Uterus (tissue), 4 donors: Measurements from ENCODE around the gene RAD51B. TPM values are rescaled to one million over a fixed set of nuclear protein-coding genes. Genes with fewer than 3 reads are reported as not detected.

Experiments used
- DNase-seq, 2 donors: peaks; one replicate each; pipeline ENCODE4 v3.0.0-alpha.2; 2019 to 2020
- H3K27ac ChIP-seq, 2 donors: fragments of 200-600 bp; sonication (generic); 1 replicate in 1 of 2; 2 replicates in 1 of 2; pipeline ENCODE4 v1.5.1; 2016 to 2018
- H3K27me3 ChIP-seq, 2 donors: fragments of 200-600 bp; sonication (generic); one replicate each; pipeline ENCODE4 v1.5.1; 2018 to 2019; ENCODE audit warnings: control low read depth in 1 of 2
- H3K36me3 ChIP-seq, 2 donors: fragments of 200-600 bp; sonication (generic); one replicate each; pipeline ENCODE4 v1.5.1; 2019; ENCODE audit warnings: control low read depth in 1 of 2
- H3K4me1 ChIP-seq, 2 donors: fragments of 200-600 bp; sonication (generic); one replicate each; pipeline ENCODE4 v1.5.1; 2018 to 2019; ENCODE audit warnings: control low read depth in 1 of 2
- H3K4me3 ChIP-seq, 2 donors: fragments of 200-600 bp; sonication (generic); 1 replicate in 1 of 2; 2 replicates in 1 of 2; pipeline ENCODE4 v1.5.1; 2018 to 2019; ENCODE audit warnings: mild to moderate bottlenecking in 1 of 2
- H3K9me3 ChIP-seq, 2 donors: fragments of 200-600 bp; sonication (generic); one replicate each; pipeline ENCODE4 v1.5.1; 2019; ENCODE audit warnings: control low read depth in 1 of 2
- CTCF ChIP-seq, 4 experiments: fragments of 200-600 bp in 2 of 4; fragments of 450-650 bp in 2 of 4; sonication (generic) in 2 of 4; IDR thresholded peaks; one replicate each; pipeline ENCODE4 v1.5.1; 2016 to 2019; ENCODE audit warnings: antibody characterized with exemption in 4 of 4, mild to moderate bottlenecking in 2 of 4, moderate library complexity in 1 of 4
- POLR2A ChIP-seq, 2 donors: fragments of 450-650 bp; IDR thresholded peaks; one replicate each; pipeline ENCODE4 v1.6.1; 2016; ENCODE audit warnings: antibody characterized with exemption in 2 of 2, mild to moderate bottlenecking in 1 of 2, moderate library complexity in 1 of 2
- intact Hi-C: fragments of 100-400 bp; cut with DNase I; formaldehyde crosslinking; loops from one replicate; pipeline ENCODE4 v1.15.1; 2023; ENCODE audit warnings: low total_unique reads
- total RNA-seq, 4 donors: library from RNA; depleted of rRNA in 3 of 4; stranded (reverse); fragments of >200 nt in 3 of 4; gene quantifications; one replicate each; pipeline versions ENCODE4 v1.1.0 to v1.2.4, GENCODE V29; 2014 to 2023
- donor health status: DM: yes; HTN: yes; CAD: no.

RAD51B gene
- total RNA-seq, 4 donors from 2014 or later: 29.5 to 100.0 (median 70.3) TPM

GRCh38 chr14:68493152-68493911 is 673.8 kb downstream of the RAD51B start:
- TF ChIP-seq POLR2A (IDR thresholded peaks at IDR 0.05) (no peak), CTCF (IDR thresholded peaks at IDR 0.05) (no peak)
- H3K27me3 ChIP-seq: no peaks in the 10 kb centered on the region
- H3K9me3 ChIP-seq: no peaks in the 10 kb centered on the region
- no peak for DNase-seq
- H3K27ac ChIP-seq: no peak overlapping the region
- intact Hi-C loops: no loop called here
- H3K4me1 ChIP-seq: no peaks in the 10 kb centered on the region
- H3K4me3 ChIP-seq: no peak overlapping the region
- no peaks in the 10 kb centered on the region for H3K36me3 ChIP-seq

- no peaks in the 10 kb centered on the region for H3K36me3 ChIP-seq
- DNase-seq: peak in 1 of 2 donors; percentile 52
- no peak overlapping the region for H3K4me3 ChIP-seq
- no peaks in the 10 kb centered on the region for H3K27me3 ChIP-seq
- H3K9me3 ChIP-seq: no peaks in the 10 kb centered on the region
- TF ChIP-seq CTCF (IDR thresholded peaks at IDR 0.05): no peak
- no peak for TF ChIP-seq POLR2A (IDR thresholded peaks at IDR 0.05)
- peak overlapping the region in 1 of 2 donors; percentile 21 for H3K27ac ChIP-seq
- intact Hi-C loops: no loop called here
- no peaks in the 10 kb centered on the region for H3K4me1 ChIP-seq
Measured at GRCh38 chr14:68495101-68496039, 675.8 kb downstream of the RAD51B start.

GRCh38 chr14:68497011-68497410 is 677.4 kb downstream of the RAD51B start:
- Histone ChIP-seq H3K4me3 (no peak overlapping the region), H3K4me1 (no peaks in the 10 kb centered on the region), H3K27ac (no peak overlapping the region), H3K36me3 (no peaks in the 10 kb centered on the region), H3K9me3 (no peaks in the 10 kb centered on the region), H3K27me3 (no peaks in the 10 kb centered on the region)
- intact Hi-C loops: no loop called here
- TF ChIP-seq POLR2A (IDR thresholded peaks at IDR 0.05) (no peak), CTCF (IDR thresholded peaks at IDR 0.05) (no peak)
- no peak for DNase-seq

GRCh38 chr14:68499451-68499850 is 679.9 kb downstream of the RAD51B start:
- no peak overlapping the region for H3K4me3 ChIP-seq
- H3K4me1 ChIP-seq: no peaks in the 10 kb centered on the region
- H3K27ac ChIP-seq: no peak overlapping the region
- H3K9me3 ChIP-seq: no peaks in the 10 kb centered on the region
- TF ChIP-seq POLR2A (IDR thresholded peaks at IDR 0.05) (no peak), CTCF (IDR thresholded peaks at IDR 0.05) (no peak)
- DNase-seq: no peak
- no peaks in the 10 kb centered on the region for H3K27me3 ChIP-seq
- intact Hi-C loops: no loop called here
- H3K36me3 ChIP-seq: no peaks in the 10 kb centered on the region

GRCh38 chr14:68501171-68501570 is 681.6 kb downstream of the RAD51B start:
- H3K9me3 ChIP-seq: no peaks in the 10 kb centered on the region
- intact Hi-C loops: no loop called here

More at GRCh38 chr14:68501171-68501570, 681.6 kb downstream of the RAD51B start:
- Histone ChIP-seq H3K4me3 (no peak overlapping the region), H3K27ac (peak overlapping the region; percentile 12 to 53), H3K36me3 (no peaks in the 10 kb centered on the region), H3K27me3 (no peaks in the 10 kb centered on the region), H3K4me1 (no peaks in the 10 kb centered on the region)
- DNase-seq: no peak
- TF ChIP-seq POLR2A (IDR thresholded peaks at IDR 0.05): no peak
- TF ChIP-seq CTCF (IDR thresholded peaks at IDR 0.05): no peak
